Thoracic aorta endothelial cell (primary cell): Measurements from ENCODE around the gene GLRA1. TPM values are rescaled to one million over a fixed set of nuclear protein-coding genes. Genes with fewer than 3 reads are reported as not detected.

ENCODE experiments used
- small RNA-seq: library from RNA; depleted of rRNA; stranded (forward); fragments of <200 nt; gene quantifications from one replicate; pipeline ENCODE3, GENCODE V24; 2012
- total RNA-seq: library from RNA; depleted of rRNA; stranded (reverse); fragments of >200 nt; gene quantifications from 2 replicates; pipeline ENCODE4 v1.2.3, GENCODE V29; 2012

GLRA1 gene
- not detected in 2 replicates for total RNA-seq

GRCh38 chr5:151924564-151925301 lies at the start of gene GLRA1:
Gene GLRA1, minus strand, starts transcription at chr5:151924851. Its CDS starts 302 bp downstream, at chr5:151924549.

Small RNAs within 50 kb of the gene (small RNA-seq; reads per million reads assigned to genes)
- 0.77 reads per million, percentile 8 among the genes with 10 or more reads in this experiment for gene RNA5SP198

Other genes starting within 250 kb of the GLRA1 start
- 932 and 1,783 TPM in 2 replicates for gene SPARC, start 237.9 kb downstream of the GLRA1 start, total RNA-seq
- gene ATOX1, start 166.2 kb downstream of the GLRA1 start, total RNA-seq: 44.8 and 54.9 TPM in 2 replicates
- 328 and 332 TPM in 2 replicates for gene G3BP1, start 152.9 kb downstream of the GLRA1 start, total RNA-seq